RKO (cell line): ENCODE measurements around the gene NMRK2.

Experiments used
- DNase-seq: peaks from one replicate; pipeline ENCODE4 v3.0.0-alpha.2; 2016; ENCODE audit warnings: low spot score

The NMRK2 gene

DNA sequence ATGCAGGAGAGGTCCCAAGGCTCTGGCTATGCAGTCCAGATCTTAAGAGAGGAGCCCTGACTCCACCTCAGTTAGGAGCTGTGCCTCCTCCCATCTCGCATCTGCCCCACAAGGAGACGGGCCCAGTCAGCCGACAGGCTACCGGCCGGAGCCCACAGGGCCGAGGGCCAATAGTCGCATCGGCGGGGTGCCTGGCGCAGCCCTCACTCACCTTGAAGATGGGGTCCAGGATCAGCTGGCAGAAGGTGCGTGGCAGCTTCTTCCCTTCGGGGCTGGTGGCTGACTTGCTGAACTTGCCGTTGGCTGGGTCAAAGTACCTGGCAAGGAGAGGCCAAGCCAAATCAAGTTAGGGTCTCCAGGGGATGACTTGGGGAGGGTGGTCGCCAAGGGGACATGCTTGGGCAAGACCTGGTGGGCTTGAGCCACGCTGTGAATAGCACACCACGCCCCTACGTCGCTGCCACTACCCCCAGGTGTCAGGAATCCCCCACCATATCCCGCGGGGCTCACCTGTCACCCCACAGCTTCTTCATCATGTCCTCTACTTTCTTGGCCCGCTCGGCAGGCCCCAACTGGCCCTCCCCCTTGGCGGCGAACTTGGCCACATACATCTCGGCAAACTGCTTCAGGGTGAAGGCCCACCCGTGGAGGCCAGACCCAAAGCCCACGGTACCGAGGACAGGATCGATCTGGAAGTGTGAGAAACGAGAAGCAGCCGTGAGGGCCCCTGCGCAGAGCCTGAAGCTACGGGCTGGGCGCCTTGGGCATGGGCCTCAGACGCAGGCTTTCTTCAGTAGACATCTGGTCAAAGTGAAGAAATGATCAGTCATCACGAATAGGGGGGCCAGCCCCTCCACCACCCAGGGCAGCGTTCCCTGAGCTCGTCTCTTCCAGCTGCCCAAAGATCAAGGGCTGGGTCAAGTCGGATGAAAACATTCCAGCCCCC lies 49.1 kb downstream of the NMRK2 start:
- DNase-seq = no peak

DNA sequence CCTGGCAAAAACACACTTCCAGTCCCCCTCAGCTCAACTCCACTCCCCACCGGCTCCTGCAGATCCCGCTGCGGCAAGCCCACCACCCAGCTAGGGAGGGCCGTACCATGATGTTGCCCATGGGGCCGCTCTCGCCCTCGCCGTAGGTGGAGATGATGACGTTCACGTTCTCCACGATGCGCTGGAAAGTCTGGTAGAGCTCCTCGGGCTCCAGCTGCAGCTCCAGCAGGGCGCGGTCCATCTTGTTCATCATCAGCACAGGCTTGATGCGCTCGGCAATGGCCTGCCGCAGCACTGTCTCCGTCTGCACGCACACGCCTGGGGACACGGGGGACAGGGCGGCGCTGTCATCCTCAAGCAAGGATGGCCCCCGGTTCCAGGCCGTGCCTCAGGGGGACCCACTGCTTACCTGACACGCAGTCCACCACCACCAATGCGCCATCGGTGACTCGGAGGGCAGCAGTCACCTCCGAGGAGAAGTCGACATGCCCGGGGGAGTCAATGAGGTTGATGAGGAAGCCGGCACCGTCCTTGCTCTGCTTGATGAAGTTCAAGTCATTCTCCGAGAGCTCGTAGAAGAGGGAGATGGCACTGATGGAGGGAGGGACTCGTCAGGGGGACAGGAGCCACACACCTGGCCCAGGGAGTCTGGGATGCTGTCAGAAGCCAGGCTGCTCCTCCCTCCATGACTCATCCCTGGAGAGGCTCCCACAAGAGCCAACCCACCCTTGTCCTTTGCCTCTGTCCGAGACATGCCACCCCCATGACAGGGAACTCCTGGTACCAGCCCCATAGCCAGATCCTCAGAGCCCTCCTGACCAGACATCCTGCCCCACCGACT lies 50.1 kb downstream of the NMRK2 start:
- DNase-seq = peak; percentile 75

DNA sequence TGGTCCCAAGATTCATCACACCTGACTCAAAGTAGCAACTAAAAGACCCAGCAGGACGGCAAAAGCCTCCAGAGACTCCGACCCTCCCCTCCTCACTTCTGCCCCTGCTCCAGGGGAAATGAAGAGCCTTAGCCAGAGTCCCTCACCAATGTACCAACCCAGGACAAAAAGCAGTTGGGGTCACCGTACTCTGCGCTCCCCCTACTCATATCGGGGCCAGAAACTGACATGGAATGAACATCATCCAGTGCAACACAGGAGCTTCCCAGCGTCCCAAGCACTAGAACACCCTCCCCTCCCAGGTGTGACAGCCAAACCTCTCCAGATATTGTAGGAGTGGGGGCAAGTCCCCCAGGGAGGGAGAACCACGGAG lies 50.7 kb downstream of the NMRK2 start:
- no peak for DNase-seq

DNA sequence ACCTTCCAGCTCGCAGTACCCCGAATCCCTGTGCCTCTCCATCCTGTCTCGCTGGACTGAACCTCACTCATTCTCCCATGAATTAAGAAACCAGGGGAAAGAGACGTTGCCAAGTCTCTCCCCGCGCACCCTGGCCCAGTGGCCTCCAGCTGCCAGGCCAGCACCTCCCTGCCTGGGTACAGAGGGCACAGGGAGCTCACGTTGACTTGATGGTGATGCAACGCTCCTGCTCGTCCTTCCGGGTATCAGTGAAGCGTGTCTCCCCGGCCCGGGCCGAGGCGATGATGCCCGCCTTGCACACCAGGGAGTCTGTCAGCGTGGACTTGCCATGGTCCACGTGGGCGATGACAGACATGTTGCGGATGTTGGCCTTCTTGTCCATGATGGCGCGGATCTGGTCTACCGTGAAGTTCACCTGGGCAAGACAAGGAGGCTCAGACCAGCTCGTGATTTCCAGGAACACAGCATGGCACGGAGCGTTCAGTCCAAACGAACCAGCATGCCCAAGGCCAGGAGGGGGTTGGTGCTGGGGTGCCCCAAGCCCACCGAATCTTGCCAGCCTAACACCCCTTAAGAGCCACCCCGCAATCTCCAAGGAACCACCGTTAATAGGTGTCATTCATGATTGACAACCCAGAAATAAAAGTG lies 51.2 kb downstream of the NMRK2 start:
- DNase-seq = peak; percentile 64

DNA sequence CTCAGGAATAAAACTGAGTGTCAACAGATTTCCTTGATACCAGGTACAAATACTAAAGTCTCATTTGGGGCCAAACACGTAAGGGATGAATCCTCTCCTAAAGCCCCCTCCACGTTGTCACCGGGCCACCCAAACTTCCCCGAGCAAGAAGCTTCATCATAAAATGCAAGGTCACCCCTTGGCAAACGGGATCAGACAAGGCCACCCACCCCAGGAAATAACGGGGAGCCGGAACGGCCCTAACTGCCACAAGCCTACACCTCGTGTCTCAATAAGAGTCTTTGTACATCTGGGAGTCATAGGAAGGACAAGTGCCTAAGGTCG lies 51.7 kb downstream of the NMRK2 start:
- DNase-seq = no peak

DNA sequence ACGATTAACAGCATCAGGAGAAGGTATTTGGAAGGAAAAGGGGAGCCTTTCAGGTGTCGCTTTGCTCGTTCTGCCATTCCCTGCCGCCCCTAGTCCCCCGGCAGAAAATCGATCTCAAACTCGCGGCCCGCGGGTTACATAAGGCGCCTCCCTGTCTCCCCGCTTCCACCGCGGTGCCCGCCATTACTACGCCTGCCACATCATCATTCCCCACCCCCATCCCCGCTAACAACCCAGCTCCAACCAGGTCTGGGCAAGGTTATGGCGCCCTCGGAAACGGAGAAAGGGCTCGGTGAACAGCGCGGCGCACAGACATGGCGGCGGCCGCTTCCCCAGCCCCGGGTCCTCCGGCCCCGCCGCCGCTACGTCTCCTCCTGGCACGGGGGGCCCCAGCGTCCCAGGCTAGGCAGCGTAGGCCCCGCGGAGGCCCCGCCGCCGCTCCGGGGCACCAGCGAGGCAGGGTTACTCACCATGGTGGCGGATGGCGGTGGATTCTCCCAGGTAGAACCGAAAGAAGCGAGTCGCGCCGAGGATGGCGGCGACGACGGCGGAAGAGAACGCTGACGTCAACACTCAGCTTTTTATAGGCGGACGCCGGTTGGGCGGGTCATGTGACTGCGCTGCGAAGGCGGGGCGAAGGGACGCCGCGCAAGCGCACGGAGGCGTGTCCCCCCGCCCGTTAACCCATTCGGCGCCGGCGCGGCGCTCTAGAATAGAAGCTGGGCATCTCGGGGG lies 52.2 kb downstream of the NMRK2 start, which contains the start of gene EEF2:
Gene EEF2 (minus strand): TSS at position 556 of the 735 bp plus-strand sequence. CDS start 83 bp downstream, at position 473.
- DNase-seq = peak; percentile 84

DNA sequence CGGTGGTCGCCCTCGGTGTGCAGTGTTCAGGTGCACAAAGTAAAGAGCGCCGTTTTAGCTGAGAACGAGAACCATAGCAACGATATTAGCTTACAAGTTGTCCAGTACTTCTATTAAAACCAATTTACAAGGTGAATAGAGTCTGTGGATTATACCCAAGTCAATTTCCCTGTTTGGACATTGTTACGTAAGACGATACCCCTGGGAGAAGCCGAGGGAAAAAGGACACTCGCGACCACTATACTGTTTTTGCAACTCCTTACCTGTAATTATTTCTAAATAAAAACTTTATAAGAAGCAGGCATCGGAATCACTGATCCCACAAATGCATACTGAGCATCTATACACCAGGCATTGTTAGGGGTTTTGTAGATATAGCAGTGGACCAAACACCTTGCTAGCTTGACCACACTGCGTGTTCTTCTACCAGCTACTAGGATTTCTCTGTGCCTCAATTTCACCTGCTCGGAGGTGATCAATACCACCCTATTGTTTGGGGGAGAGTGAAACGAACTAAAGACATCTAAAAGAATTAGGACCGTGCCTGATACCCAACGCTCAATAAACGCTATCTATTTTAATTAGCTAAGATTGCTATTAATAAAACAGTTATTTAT lies 52.9 kb downstream of the NMRK2 start:
- DNase-seq = no peak

DNA sequence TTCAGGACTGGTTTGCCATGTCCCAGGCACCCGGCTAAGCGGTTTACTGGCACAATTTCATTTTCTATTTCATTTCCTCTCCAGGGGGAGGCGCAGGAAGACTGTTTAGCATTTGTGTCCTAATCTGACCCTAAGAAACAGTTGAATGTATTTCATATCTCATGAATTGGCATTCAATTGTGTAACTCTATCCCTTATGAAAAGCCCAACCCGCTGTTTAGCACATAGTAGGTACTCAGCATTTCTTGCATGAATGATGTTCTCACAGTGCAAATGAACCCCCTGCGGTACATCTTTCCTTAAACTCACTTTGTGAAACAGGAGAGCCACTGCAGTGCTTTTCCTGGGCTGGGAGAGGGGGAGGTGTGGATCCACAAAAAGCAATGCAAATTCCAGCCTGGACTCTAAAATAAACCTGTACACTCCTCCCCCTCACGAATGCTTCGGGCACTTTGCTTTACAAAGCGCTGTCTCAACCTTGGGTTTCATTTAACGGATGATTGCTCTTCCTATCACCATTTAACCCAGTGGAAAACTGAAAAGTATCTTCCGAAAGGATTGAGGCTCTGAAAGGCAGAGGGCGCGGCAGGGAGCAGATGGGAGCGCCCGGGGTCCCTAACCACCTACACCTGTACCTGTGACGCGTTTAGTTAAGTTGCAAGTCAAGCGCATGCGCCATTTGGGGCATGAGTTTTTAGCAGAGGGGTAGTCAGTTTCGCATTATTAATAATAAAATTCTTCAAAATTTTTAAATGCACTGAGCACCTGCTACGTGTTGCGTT lies 53.6 kb downstream of the NMRK2 start:
- peak; percentile 93 for DNase-seq

DNA sequence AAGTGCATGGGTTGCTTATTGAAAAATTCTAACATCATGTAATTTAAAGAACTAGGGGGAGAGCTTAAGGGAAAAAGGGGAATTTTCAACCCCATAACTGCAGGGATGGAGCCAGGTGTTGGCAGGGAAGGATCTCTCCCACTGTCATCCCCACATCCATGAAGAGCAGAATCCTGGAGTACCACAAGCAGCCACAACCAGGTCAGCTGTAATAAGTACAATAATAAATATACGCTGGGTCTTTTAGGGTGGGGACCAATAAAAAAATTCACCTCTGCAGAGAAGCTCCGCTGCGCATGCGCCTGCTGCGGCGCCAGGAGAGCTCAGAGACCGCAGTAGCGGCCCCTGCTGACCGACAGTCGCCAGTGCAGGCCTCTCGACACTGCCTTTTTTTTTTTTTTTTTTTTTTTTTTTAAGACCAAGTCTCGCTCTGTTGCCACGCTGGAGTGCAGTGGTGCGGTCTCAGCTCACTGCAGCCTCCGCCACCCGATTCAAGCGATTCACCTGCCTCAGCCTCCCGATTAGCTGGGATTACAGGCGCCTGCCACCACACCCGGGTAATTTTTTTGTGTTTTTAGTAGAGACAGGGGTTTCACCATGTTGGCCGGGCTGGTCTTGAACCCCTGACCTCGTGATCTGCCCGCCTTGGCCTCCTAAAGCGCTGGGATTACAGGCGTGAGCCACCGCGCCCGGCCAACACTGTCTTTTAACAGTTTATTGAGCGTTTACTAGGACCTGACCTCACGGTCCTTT lies 54.9 kb downstream of the NMRK2 start:
- DNase-seq = peak; percentile 88

DNA sequence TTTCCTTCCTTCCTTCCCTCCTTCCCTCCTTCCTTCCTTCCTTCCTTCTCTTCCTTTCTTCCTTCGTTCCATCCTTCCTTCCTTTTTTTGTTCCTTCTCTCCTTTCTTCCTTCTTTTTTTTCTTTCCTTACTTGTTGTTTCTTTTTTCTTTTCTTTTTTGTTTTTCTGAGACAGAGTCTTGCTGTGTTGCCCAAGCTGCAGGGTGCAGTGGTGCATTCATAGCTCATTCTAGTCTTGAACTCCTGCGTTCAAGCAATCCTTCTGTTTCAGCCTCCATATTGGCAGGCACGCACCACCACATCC lies 57.9 kb downstream of the NMRK2 start:
- no peak for DNase-seq
